SK-N-MC (cell line): Measurements from ENCODE around the gene LILRB4.

Experiments used
- EZH2 ChIP-seq: fragments of 200-600 bp; sonication (generic); IDR thresholded peaks from one replicate; pipeline ENCODE4 v1.6.1; 2017; ENCODE audit warnings: antibody characterized with exemption
- POLR2AphosphoS5 ChIP-seq: IDR thresholded peaks from 2 replicates; pipeline ENCODE4 v1.6.1; 2012; ENCODE audit warnings: mild to moderate bottlenecking, low read depth, low read length, borderline replicate concordance

DNA sequence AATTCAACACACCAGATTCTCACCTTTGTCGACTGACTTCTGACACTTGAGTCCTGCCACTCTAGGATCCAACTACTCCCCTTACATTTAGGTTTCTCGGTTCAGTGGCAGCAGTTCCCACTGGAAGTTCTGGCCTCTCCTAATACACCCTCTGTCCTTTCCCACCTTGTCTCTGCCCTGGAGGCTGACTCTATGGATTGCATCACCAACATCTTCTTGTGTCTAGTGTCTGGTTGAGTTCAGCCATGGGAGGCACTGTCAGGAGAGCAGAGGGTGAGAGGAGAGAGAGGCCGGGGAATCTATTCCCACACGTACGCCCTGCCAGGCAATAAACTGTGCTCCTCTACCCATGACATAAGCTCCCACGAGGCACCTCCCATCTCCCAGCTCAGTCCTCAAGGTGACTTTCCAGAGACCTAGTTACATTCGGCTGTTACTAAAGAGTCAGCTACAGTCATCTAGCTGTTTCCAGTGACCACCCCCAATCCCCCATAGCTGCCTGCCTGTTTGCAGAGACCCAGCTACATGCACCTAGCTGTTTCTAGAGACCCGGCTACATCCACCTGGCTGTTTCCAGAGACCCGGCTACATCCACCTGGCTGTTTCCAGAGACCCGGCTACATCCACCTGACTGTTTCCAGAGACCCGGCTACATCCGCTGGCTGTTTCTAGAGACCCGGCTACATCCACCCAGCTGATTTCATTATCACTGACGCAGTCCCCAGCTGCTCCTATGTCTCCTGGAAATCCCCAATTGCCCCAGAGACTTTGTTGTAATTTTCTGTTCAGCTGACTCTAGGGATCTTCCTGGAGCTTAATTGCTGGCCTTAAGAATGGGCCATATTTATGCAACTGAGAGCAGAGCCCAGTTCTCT is 8.1 kb upstream of the LILRB4 start:
- no peak for TF ChIP-seq POLR2AphosphoS5
- TF ChIP-seq EZH2, result no peak
